Measurements from ENCODE around the gene CAV1.

CAV1 gene

DNA sequence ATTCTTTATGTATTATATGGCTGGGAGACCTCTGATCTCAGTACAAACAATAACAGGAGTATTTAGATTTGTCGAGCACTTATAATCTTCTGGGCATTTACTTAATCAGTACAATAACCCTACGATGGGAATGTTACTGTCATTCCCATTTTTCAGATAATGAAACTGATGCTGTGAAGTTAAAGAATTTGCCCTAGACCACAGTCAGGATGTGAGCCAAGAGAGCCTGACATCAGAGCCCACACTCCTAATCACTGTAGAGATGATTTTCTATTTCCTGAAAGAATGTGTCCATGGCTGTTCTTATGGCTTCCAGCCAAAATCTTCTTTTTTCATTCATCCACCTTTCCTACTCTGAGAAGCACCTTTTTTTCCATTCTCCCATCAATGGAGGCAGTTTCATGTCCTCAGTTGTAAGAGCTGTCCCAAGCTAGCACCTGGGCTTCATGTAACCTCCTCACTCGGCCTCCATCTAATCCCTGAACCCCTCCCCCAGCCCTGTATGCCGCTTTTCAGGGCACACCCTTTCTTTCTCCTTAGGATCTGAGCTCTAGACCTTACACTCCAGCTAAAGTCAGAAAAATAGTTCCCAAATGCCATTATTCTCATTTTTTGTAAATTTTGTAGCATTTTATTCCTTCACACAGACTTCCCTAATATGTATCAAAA, 12.2 kb upstream of the CAV1 start:
- TF ChIP-seq, protein P1, sequence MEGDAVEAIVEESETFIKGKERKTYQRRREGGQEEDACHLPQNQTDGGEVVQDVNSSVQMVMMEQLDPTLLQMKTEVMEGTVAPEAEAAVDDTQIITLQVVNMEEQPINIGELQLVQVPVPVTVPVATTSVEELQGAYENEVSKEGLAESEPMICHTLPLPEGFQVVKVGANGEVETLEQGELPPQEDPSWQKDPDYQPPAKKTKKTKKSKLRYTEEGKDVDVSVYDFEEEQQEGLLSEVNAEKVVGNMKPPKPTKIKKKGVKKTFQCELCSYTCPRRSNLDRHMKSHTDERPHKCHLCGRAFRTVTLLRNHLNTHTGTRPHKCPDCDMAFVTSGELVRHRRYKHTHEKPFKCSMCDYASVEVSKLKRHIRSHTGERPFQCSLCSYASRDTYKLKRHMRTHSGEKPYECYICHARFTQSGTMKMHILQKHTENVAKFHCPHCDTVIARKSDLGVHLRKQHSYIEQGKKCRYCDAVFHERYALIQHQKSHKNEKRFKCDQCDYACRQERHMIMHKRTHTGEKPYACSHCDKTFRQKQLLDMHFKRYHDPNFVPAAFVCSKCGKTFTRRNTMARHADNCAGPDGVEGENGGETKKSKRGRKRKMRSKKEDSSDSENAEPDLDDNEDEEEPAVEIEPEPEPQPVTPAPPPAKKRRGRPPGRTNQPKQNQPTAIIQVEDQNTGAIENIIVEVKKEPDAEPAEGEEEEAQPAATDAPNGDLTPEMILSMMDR (IDR thresholded peaks at IDR 0.05; ENCODE audit: borderline replicate concordance, control extremely low read depth, extremely low read depth, insufficient read depth, missing control alignments): no peak
- DNase-seq (ENCODE audit: low spot score): no peak
- in situ Hi-C loops (cut with MboI; ENCODE audit: low sequenced_read_pairs, unreplicated experiment): no loop called here

DNA sequence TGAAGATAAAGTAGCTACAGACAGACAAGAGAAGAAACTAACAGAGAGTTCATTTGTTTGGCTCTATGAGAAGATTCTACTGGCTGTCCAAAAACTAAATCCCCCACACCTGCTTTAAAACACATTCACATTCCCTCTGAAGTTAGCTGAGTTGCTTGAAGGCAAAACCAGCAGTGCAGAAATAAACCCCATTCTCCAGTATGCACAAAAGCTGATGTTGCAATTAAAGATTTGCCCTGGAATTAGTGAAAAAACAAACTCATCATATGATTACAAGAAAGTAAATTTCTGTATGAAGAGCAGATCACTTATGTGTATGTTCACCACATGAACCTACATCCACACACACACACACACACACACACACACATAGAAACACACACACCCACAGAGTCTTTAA, 9.3 kb upstream of the CAV1 start:
- in situ Hi-C loops (cut with MboI; ENCODE audit: low sequenced_read_pairs, unreplicated experiment): no loop called here
- TF ChIP-seq, protein P1 (IDR thresholded peaks at IDR 0.05; ENCODE audit: borderline replicate concordance, control extremely low read depth, extremely low read depth, insufficient read depth, missing control alignments): no peak
- DNase-seq (ENCODE audit: low spot score): no peak

DNA sequence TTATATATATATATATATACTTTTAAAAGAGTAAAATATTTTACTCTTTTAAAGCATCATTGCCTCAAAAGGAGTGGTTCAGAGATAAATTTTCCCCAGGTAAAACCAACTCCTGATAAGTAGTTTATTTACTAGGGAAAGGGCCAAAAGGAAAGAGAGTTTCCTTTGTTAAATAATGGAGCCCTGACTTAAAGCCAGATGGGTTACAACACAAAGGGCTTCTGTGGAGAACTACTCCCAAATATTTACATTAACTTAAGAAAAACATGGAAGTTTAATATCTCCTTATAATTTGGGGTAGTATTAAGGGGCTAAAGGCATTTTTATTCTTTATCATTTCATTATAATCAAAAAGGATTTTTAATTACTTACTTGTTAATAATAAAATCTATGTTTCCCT, 8.5 kb upstream of the CAV1 start:
- in situ Hi-C loops (cut with MboI; ENCODE audit: low sequenced_read_pairs, unreplicated experiment): no loop called here
- TF ChIP-seq, protein P1 (IDR thresholded peaks at IDR 0.05; ENCODE audit: borderline replicate concordance, control extremely low read depth, extremely low read depth, insufficient read depth, missing control alignments): no peak
- no peak for DNase-seq (ENCODE audit: low spot score)

DNA sequence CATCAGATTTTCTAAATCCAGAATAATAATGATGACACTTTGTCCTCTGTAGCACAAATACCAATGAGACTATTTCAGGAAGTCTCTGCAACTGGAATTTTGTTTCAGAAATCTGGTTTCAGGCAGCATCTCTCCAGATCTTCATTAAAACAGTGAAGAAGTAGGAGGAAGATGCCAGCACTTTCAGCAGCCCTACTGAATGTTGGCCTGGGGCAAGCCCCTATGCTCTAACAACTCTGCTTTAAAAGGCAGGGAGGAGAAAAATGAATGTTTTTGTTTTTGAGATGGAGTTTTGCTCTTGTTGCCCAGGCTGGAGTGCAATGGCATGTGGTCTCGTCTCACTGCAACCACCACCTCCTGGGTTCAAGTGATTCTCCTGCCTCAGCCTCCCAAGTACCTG, 7.2 kb upstream of the CAV1 start:
- TF ChIP-seq, protein P1 (IDR thresholded peaks at IDR 0.05; ENCODE audit: borderline replicate concordance, control extremely low read depth, extremely low read depth, insufficient read depth, missing control alignments): no peak
- in situ Hi-C loops (cut with MboI; ENCODE audit: low sequenced_read_pairs, unreplicated experiment): no loop called here
- no peak for DNase-seq (ENCODE audit: low spot score)

DNA sequence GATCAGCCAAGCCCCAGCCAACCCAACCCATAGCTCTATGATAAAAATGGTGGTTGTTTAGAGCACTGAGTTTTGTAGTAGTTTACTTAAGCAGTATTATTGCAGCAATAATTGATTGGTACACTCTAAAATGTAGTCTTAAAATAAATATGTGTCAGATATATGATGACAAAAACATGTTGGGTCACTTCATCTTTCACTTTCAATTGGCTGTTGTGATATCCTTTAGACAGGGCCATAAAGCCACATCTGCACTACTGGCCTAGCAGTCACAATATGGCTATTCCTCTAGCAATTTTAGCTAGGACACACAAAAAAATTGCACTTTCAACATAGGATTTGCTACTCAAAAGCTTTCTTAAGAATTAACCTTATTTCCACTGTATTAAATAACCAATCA, 5.9 kb upstream of the CAV1 start:
- DNase-seq (ENCODE audit: low spot score): no peak
- TF ChIP-seq, protein P1 (IDR thresholded peaks at IDR 0.05; ENCODE audit: borderline replicate concordance, control extremely low read depth, extremely low read depth, insufficient read depth, missing control alignments): no peak
- in situ Hi-C loops (cut with MboI; ENCODE audit: low sequenced_read_pairs, unreplicated experiment): no loop called here

DNA sequence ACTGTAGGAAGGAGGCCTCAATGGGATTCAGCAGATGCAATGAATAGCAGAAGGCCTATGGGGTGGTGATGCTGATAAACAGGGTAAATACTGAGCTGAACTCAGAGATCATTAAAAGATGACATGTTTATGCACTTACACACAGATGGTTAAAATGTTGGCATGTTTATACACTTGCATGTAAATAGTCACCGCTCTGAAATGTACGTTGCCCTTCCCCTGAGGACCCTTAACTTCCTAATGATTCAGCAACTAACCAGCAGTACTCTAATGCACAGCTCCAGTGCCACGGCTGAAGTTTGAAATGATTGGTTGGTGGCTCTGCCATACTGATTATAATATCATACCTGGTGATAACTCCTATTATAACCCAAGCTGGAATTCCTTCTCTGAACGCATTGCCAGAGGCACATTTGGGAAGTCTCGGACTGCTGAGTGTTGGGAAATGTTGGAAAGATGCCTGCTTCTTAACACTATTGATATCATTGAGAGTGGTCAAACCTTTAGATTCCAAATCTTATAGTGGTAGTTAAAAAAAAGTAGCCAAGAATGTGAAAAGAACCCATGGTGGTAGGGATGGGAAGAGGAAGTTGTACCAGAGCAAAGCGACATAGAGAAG, 3.7 kb upstream of the CAV1 start:
- in situ Hi-C loops (cut with MboI; ENCODE audit: low sequenced_read_pairs, unreplicated experiment): no loop called here
- TF ChIP-seq, protein P1 (IDR thresholded peaks at IDR 0.05; ENCODE audit: borderline replicate concordance, control extremely low read depth, extremely low read depth, insufficient read depth, missing control alignments): no peak
- DNase-seq (ENCODE audit: low spot score): no peak

Data from GM13976 (cell line).